ENCODE results near the gene MTERF1.

GRCh38 chr7:91850455-91850854 lies 30.0 kb downstream of the MTERF1 start:
- TF ChIP-seq, protein P1, sequence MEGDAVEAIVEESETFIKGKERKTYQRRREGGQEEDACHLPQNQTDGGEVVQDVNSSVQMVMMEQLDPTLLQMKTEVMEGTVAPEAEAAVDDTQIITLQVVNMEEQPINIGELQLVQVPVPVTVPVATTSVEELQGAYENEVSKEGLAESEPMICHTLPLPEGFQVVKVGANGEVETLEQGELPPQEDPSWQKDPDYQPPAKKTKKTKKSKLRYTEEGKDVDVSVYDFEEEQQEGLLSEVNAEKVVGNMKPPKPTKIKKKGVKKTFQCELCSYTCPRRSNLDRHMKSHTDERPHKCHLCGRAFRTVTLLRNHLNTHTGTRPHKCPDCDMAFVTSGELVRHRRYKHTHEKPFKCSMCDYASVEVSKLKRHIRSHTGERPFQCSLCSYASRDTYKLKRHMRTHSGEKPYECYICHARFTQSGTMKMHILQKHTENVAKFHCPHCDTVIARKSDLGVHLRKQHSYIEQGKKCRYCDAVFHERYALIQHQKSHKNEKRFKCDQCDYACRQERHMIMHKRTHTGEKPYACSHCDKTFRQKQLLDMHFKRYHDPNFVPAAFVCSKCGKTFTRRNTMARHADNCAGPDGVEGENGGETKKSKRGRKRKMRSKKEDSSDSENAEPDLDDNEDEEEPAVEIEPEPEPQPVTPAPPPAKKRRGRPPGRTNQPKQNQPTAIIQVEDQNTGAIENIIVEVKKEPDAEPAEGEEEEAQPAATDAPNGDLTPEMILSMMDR (conservative IDR thresholded peaks at IDR 0.05 in 1 of 2, IDR thresholded peaks at IDR 0.05 in 1 of 2; ENCODE audit: low read depth in 1 of 2, low read length in 2 of 2) = no peak
- no peak for TF ChIP-seq EZH2 (IDR thresholded peaks at IDR 0.05; ENCODE audit: low read length, missing control alignments)

All from fibroblast of lung (primary cell).